Measurements from ENCODE around the gene RBM38.

The RBM38 gene

GRCh38 chr20:57437672-57438330 lies 46.6 kb downstream of the RBM38 start:
- DNase-seq: no peak

GRCh38 chr20:57438552-57438951 lies 47.4 kb downstream of the RBM38 start:
- DNase-seq: no peak

GRCh38 chr20:57439432-57439831 lies 48.2 kb downstream of the RBM38 start:
- DNase-seq: no peak

- no peak for DNase-seq
Measured at GRCh38 chr20:57439993-57440392, 48.8 kb downstream of the RBM38 start.

- DNase-seq: no peak
Measured at GRCh38 chr20:57440678-57441509, 49.7 kb downstream of the RBM38 start.

GRCh38 chr20:57441510-57442154 lies 50.4 kb downstream of the RBM38 start:
- DNase-seq: no peak

- no peak for DNase-seq
Measured at GRCh38 chr20:57442158-57442887, 51.1 kb downstream of the RBM38 start.

GRCh38 chr20:57442888-57443239 lies 51.7 kb downstream of the RBM38 start:
- DNase-seq: no peak

GRCh38 chr20:57443349-57444265 lies 52.4 kb downstream of the RBM38 start:
- no peak for DNase-seq

GRCh38 chr20:57444394-57445048 lies 53.3 kb downstream of the RBM38 start:
- no peak for DNase-seq

- no peak for DNase-seq
Measured at GRCh38 chr20:57445298-57445697, 54.1 kb downstream of the RBM38 start.

GRCh38 chr20:57445774-57446173 lies 54.6 kb downstream of the RBM38 start:
- no peak for DNase-seq

- no peak for DNase-seq
Measured at GRCh38 chr20:57448764-57449354, 57.7 kb downstream of the RBM38 start.

GRCh38 chr20:57449398-57450354 lies 58.5 kb downstream of the RBM38 start:
- no peak for DNase-seq

GRCh38 chr20:57450419-57450818 lies 59.2 kb downstream of the RBM38 start:
- DNase-seq: no peak

GRCh38 chr20:57450931-57451330 lies 59.7 kb downstream of the RBM38 start:
- no peak for DNase-seq

GRCh38 chr20:57451431-57451794 lies 60.2 kb downstream of the RBM38 start:
- no peak for DNase-seq

- DNase-seq: no peak
Measured at GRCh38 chr20:57451795-57452661, 60.8 kb downstream of the RBM38 start.

GRCh38 chr20:57455386-57455785 lies 64.2 kb downstream of the RBM38 start:
- no peak for DNase-seq

All from stimulated activated CD4-positive, alpha-beta T cell treated with anti-CD3 and anti-CD28 coated beads, Interleukin-2, amount 100 ng/mL, for 24 hours (primary cell).